AG04449 (cell line): Measurements from ENCODE around the gene RETREG1.

Experiments used
- CTCF ChIA-PET: fragments of 350-600 bp; formaldehyde crosslinking; extraction: SDS; loops from one replicate; lab custom pipeline; 2021; ENCODE audit warnings: antibody characterized with exemption; lab: Yijun Ruan, JAX
- POLR2A ChIA-PET: fragments of 400-600, 350-600 bp; formaldehyde crosslinking; extraction: SDS; loops from one replicate; lab custom pipeline; 2020; ENCODE audit warnings: antibody characterized with exemption, inconsistent platforms; lab: Yijun Ruan, JAX
- DNase-seq: peaks from one replicate; pipeline ENCODE4 v3.0.0-alpha.2; 2010; ENCODE audit warnings: low read depth, low spot score
- H3K4me3 ChIP-seq: 2 replicates; pipeline ENCODE4 v1.5.1; 2011; ENCODE audit warnings: low read depth, mild to moderate bottlenecking, control low read depth, low read length
- TF ChIP-seq, protein P1 (sequence below): IDR thresholded peaks from one replicate; pipeline ENCODE4 v1.5.1; 2011; ENCODE audit warnings: mild to moderate bottlenecking, moderate library complexity, low read length, control low read depth, inconsistent platforms; ENCODE audit not compliant: insufficient read depth; ENCODE audit errors: missing control alignments

Gene RETREG1, protein sequence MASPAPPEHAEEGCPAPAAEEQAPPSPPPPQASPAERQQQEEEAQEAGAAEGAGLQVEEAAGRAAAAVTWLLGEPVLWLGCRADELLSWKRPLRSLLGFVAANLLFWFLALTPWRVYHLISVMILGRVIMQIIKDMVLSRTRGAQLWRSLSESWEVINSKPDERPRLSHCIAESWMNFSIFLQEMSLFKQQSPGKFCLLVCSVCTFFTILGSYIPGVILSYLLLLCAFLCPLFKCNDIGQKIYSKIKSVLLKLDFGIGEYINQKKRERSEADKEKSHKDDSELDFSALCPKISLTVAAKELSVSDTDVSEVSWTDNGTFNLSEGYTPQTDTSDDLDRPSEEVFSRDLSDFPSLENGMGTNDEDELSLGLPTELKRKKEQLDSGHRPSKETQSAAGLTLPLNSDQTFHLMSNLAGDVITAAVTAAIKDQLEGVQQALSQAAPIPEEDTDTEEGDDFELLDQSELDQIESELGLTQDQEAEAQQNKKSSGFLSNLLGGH

DNA sequence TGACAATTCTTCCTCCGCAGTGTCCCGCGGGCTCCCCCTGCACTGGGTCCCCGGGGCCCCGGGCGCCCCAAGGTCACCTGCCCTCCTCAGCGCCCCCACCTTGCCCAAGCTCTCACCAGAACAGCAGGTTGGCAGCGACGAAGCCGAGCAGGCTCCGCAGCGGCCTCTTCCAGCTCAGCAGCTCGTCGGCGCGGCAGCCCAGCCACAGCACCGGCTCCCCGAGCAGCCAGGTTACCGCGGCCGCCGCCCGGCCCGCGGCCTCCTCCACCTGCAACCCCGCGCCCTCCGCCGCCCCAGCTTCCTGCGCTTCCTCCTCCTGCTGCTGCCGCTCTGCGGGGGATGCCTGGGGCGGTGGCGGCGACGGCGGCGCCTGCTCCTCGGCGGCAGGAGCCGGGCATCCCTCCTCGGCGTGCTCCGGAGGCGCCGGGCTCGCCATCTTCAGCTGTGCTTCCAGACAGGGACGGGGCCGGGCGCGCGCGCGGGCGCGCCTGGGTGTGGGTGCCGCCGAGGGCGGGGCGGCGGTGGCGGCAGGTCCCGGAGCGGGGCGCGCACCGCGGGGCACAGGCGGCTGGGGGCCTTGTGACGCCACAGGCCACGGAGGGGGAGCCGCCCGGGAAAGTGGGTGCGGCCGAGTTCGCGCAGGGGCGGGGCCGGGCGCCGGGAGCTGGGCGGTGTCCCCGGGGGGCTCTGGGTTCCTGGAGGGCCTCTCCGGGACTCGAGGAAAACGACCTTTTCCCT is at the start of gene RETREG1:
Gene RETREG1, minus strand, starts transcription at position 462 of the 738 bp plus-strand sequence. Its CDS starts 26 bp downstream, at position 436.
- peak within 1 kb of the TSS; percentile 51 for H3K4me3 ChIP-seq
- TF ChIP-seq, protein P1, sequence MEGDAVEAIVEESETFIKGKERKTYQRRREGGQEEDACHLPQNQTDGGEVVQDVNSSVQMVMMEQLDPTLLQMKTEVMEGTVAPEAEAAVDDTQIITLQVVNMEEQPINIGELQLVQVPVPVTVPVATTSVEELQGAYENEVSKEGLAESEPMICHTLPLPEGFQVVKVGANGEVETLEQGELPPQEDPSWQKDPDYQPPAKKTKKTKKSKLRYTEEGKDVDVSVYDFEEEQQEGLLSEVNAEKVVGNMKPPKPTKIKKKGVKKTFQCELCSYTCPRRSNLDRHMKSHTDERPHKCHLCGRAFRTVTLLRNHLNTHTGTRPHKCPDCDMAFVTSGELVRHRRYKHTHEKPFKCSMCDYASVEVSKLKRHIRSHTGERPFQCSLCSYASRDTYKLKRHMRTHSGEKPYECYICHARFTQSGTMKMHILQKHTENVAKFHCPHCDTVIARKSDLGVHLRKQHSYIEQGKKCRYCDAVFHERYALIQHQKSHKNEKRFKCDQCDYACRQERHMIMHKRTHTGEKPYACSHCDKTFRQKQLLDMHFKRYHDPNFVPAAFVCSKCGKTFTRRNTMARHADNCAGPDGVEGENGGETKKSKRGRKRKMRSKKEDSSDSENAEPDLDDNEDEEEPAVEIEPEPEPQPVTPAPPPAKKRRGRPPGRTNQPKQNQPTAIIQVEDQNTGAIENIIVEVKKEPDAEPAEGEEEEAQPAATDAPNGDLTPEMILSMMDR: no peak
- no peak for DNase-seq
- POLR2A ChIA-PET: no interaction called here
- CTCF ChIA-PET: no interaction called here

DNA sequence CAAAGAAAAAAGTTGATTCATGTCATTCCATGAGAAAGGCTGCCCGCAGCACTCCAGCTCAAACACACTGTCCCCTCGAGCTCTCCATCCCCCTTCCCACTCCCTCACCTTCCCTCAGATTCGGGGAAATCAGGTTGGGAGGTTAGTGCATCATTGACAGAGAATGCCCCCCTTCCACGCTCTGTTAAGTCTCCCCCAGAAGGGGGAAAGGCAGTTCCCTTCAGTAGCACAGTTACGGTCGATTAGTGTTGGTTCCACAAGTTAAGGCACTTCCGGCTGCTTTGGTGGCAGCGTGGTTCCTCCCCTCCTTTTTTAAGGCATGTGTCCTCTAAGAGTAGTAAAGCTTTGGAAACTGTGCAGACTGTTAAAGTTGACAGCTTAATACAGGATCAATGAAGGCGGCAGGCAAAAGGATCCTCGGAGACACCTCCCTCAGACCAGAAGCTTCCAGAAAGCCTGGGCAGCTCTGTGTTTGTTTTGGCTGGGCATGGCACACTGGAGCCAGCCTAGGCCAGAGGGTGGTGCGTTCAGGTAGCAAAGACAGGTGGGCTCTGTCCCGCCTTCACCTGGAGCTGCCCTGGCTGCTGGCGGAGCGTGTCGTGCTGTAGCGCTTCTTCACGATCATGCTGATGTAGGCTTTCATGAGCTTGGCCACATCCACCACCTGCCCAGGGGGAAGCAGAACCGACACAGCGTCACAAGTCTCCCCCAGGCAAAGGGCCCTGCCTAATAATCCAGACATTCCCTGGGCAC is 49.5 kb upstream of the RETREG1 start:
- TF ChIP-seq, protein P1: no peak
- ChIA-PET POLR2A (no interaction called here), CTCF (interaction anchor here (1.1 to 3.3 kb wide), 8 partner anchors 14 to 192 kb away, joined by 3 to 18 read pairs (median 4); no protein-coding TSS in a partner anchor)
- no peak overlapping the region for H3K4me3 ChIP-seq
- no peak for DNase-seq

GRCh38 chr5:16665601-16666000 is 48.8 kb upstream of the RETREG1 start:
- no peak for DNase-seq
- CTCF ChIA-PET: interaction anchor here (1.1 to 3.3 kb wide), 5 partner anchors 15 to 185 kb away, joined by 3 to 18 read pairs (median 4); no protein-coding TSS in a partner anchor
- TF ChIP-seq, protein P1: no peak
- no peak overlapping the region for H3K4me3 ChIP-seq
- POLR2A ChIA-PET: no interaction called here

GRCh38 chr5:16664368-16664767 is 47.6 kb upstream of the RETREG1 start:
- DNase-seq: no peak
- ChIA-PET POLR2A (no interaction called here), CTCF (interaction anchor here (0.9 kb wide), 1 partner anchor 176 kb away, joined by 3 read pairs; no protein-coding TSS in a partner anchor)
- no peak overlapping the region for H3K4me3 ChIP-seq
- TF ChIP-seq, protein P1: no peak

- CTCF ChIA-PET: interaction anchor here (0.7 to 1.2 kb wide), 3 partner anchors 27 to 526 kb away, joined by 3 to 5 read pairs (median 3); no protein-coding TSS in a partner anchor
- no peak for DNase-seq
- H3K4me3 ChIP-seq: no peak overlapping the region
- POLR2A ChIA-PET: no interaction called here
- TF ChIP-seq, protein P1: no peak
These were observed 47.0 kb upstream of the RETREG1 start for GRCh38 chr5:16663840-16664239.
